ENCODE results near the gene UNC5C. TPM values are rescaled to one million over a fixed set of nuclear protein-coding genes. Genes with fewer than 3 reads are reported as not detected.

UNC5C gene
- polyA plus RNA-seq, 1 of the 3 experiments (the other 2 are of a cell fraction) = 3.3 TPM

GRCh38 chr4:95272036-95272435 lies 276.7 kb downstream of the UNC5C start:
- no peaks in the 10 kb centered on the region for H3K9me2 ChIP-seq
- CTCF ChIA-PET = interaction anchor here (0.9 to 1.3 kb wide), 3 partner anchors 9 to 238 kb away, joined by 3 to 4 read pairs (median 3); no protein-coding TSS in a partner anchor
- H3K9me3 ChIP-seq = no peaks in the 10 kb centered on the region
- WGBS (ENCODE audit: low lambda C conversion rate) = 50% methylated on average over 3 of the region's 3 CpGs
- H3K9ac ChIP-seq = no peak overlapping the region
- H3K79me2 ChIP-seq (ENCODE audit: insufficient read depth) = no peaks in the 10 kb centered on the region
- H3K36me3 ChIP-seq (replicated peaks in 1 of 2; ENCODE audit: control insufficient read depth in 1 of 2, insufficient read depth in 2 of 2, low read length in 1 of 2) = peaks cover 0 to 39% of the 10 kb centered on the region in 2 experiments
- H2AFZ ChIP-seq (ENCODE audit: low read depth) = no peak overlapping the region
- no peak overlapping the region for H3K4me3 ChIP-seq (ENCODE audit: low read depth in 2 of 2, low read length in 1 of 2)
- TF ChIP-seq MXI1 (IDR thresholded peaks at IDR 0.05; ENCODE audit: low read depth, low read length) (no peak), EZH2phosphoT487 (IDR thresholded peaks at IDR 0.05; ENCODE audit: borderline replicate concordance, low read depth) (no peak), EP300 (IDR thresholded peaks at IDR 0.05; ENCODE audit: borderline replicate concordance in 1 of 2, low read depth in 1 of 2, low read length in 1 of 2) (no peak), TEAD4 (IDR thresholded peaks at IDR 0.05; ENCODE audit: borderline replicate concordance, insufficient read depth) (no peak), FOXM1 (IDR thresholded peaks at IDR 0.05; ENCODE audit: low read depth) (no peak), SIN3A (IDR thresholded peaks at IDR 0.05; ENCODE audit: borderline replicate concordance, low read depth, low read length) (no peak), TCF12 (IDR thresholded peaks at IDR 0.05) (no peak), USF1 (IDR thresholded peaks at IDR 0.05; ENCODE audit: borderline replicate concordance, low read depth) (no peak), NRF1 (IDR thresholded peaks at IDR 0.05; ENCODE audit: low read depth, low read length) (no peak), FOSL2 (IDR thresholded peaks at IDR 0.05; ENCODE audit: borderline replicate concordance, low read depth) (no peak), GATA2 (CRISPR knock-in tag; IDR thresholded peaks at IDR 0.05) (no peak), POLR2AphosphoS5 (IDR thresholded peaks at IDR 0.05; ENCODE audit: low read depth, low read length) (no peak), RAD21 (IDR thresholded peaks at IDR 0.05; ENCODE audit: low read length) (no peak), RFX5 (IDR thresholded peaks at IDR 0.05; ENCODE audit: low read length) (no peak), YY1 (IDR thresholded peaks at IDR 0.05; ENCODE audit: low read depth) (no peak), RCOR1 (IDR thresholded peaks at IDR 0.05; ENCODE audit: low read length) (no peak)
- TF ChIP-seq, protein P1, sequence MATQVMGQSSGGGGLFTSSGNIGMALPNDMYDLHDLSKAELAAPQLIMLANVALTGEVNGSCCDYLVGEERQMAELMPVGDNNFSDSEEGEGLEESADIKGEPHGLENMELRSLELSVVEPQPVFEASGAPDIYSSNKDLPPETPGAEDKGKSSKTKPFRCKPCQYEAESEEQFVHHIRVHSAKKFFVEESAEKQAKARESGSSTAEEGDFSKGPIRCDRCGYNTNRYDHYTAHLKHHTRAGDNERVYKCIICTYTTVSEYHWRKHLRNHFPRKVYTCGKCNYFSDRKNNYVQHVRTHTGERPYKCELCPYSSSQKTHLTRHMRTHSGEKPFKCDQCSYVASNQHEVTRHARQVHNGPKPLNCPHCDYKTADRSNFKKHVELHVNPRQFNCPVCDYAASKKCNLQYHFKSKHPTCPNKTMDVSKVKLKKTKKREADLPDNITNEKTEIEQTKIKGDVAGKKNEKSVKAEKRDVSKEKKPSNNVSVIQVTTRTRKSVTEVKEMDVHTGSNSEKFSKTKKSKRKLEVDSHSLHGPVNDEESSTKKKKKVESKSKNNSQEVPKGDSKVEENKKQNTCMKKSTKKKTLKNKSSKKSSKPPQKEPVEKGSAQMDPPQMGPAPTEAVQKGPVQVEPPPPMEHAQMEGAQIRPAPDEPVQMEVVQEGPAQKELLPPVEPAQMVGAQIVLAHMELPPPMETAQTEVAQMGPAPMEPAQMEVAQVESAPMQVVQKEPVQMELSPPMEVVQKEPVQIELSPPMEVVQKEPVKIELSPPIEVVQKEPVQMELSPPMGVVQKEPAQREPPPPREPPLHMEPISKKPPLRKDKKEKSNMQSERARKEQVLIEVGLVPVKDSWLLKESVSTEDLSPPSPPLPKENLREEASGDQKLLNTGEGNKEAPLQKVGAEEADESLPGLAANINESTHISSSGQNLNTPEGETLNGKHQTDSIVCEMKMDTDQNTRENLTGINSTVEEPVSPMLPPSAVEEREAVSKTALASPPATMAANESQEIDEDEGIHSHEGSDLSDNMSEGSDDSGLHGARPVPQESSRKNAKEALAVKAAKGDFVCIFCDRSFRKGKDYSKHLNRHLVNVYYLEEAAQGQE (IDR thresholded peaks at IDR 0.05; ENCODE audit: low read depth, low read length) = no peak
- no peaks in the 10 kb centered on the region for H3F3A ChIP-seq (replicated peaks; ENCODE audit: insufficient read depth)
- no peaks in the 10 kb centered on the region for H3K27me3 ChIP-seq (ENCODE audit: insufficient read depth)
- H4K20me1 ChIP-seq (ENCODE audit: insufficient read depth) = no peaks in the 10 kb centered on the region
- DNase-seq = no peak
- POLR2A ChIA-PET = no interaction called here
- H3K4me1 ChIP-seq (ENCODE audit: control insufficient read depth in 1 of 2, insufficient read depth in 2 of 2, low read depth in 1 of 2, low read length in 1 of 2) = peaks cover under 1 to 2% of the 10 kb centered on the region in 2 experiments; a peak in 3 of 4 replicates
- no peak overlapping the region for H3K4me2 ChIP-seq
- H3K27ac ChIP-seq (ENCODE audit: low read depth in 2 of 2, low read length in 1 of 2) = no peak overlapping the region; a peak in 1 of 4 replicates
